K562 (cell line): ENCODE results near the gene TBCCD1. TPM values are rescaled to one million over a fixed set of nuclear protein-coding genes. Genes with fewer than 3 reads are reported as not detected.

Experiments
- BCL6 ChIP-seq: fragments of 250-450 bp; sonication (Bioruptor Pico); IDR thresholded peaks from 2 replicates; pipeline ENCODE4 v1.4.0; 2020
- CHD2 ChIP-seq: IDR thresholded peaks from 2 replicates; pipeline ENCODE4 v1.6.1; 2011; ENCODE audit warnings: low read depth, low read length
- CXXC5 ChIP-seq: fragments of 250-450 bp; sonication (Bioruptor Pico); IDR thresholded peaks from 2 replicates; pipeline ENCODE4 v1.8.0; 2022; ENCODE audit warnings: inconsistent platforms, mild to moderate bottlenecking, moderate library complexity
- DIDO1 ChIP-seq: fragments of 450-650 bp; IDR thresholded peaks from 2 replicates; pipeline ENCODE4 v1.6.1; 2016; ENCODE audit warnings: low read depth, missing biosample characterization, missing genetic modification characterization
- E2F3 ChIP-seq: fragments of 250-450 bp; sonication (Bioruptor Pico); IDR thresholded peaks from 2 replicates; pipeline ENCODE4 v1.4.0; 2020; ENCODE audit warnings: mild to moderate bottlenecking
- ETV5 ChIP-seq: sonication (generic); formaldehyde crosslinking; IDR thresholded peaks from 2 replicates; pipeline ENCODE4 v1.4.0; 2020; ENCODE audit warnings: low read depth, mild to moderate bottlenecking, missing genetic modification reagents
- HDGF ChIP-seq: fragments of 450-650 bp; IDR thresholded peaks from 2 replicates; pipeline ENCODE4 v1.6.1; 2016
- IRF2 ChIP-seq: sonication (generic); formaldehyde crosslinking; IDR thresholded peaks from 2 replicates; pipeline ENCODE4 v1.8.1; 2022; ENCODE audit warnings: mild to moderate bottlenecking, missing genetic modification reagents
- MAFG ChIP-seq: fragments of 450-650 bp; conservative IDR thresholded peaks from 2 replicates; pipeline ENCODE4 v1.6.1; 2016; ENCODE audit warnings: missing genetic modification characterization, missing compliant biosample characterization
- NR2C2 ChIP-seq, 2 experiments: fragments of 200-800 bp in 1 of 2; sonication (Bioruptor generic) in 1 of 2; sonication (generic) in 1 of 2; formaldehyde crosslinking in 1 of 2; IDR thresholded peaks; 2 replicates each; pipeline versions ENCODE4 v1.6.1 to v1.8.0; 2016 to 2022; ENCODE audit warnings: mild to moderate bottlenecking in 1 of 2, missing compliant biosample characterization in 1 of 2, missing genetic modification characterization in 1 of 2, missing genetic modification reagents in 1 of 2
- PCBP2 ChIP-seq: fragments of 200-400 bp; formaldehyde crosslinking; IDR thresholded peaks from 2 replicates; pipeline ENCODE4 v1.6.1; 2018; ENCODE audit warnings: low read length, low read depth, mild to moderate bottlenecking, moderate library complexity; ENCODE audit not compliant: poor library complexity, severe bottlenecking
- PHTF2 ChIP-seq: fragments of 250-450 bp; sonication (Bioruptor Pico); IDR thresholded peaks from 2 replicates; pipeline ENCODE4 v1.5.0; 2021; ENCODE audit warnings: mild to moderate bottlenecking
- POLR3G ChIP-seq: IDR thresholded peaks from 2 replicates; pipeline ENCODE4 v1.6.1; 2011; ENCODE audit not compliant: insufficient read length, insufficient replicate concordance; ENCODE audit errors: extremely low read depth
- RB1 ChIP-seq: fragments of 450-650 bp; IDR thresholded peaks from 2 replicates; pipeline ENCODE4 v1.6.1; 2017; ENCODE audit warnings: low read depth, mild to moderate bottlenecking
- RBM25 ChIP-seq: fragments of 200-400 bp; formaldehyde crosslinking; IDR thresholded peaks from 2 replicates; pipeline ENCODE4 v1.6.1; 2018; ENCODE audit warnings: low read length, low read depth, moderate library complexity; ENCODE audit not compliant: severe bottlenecking
- SAP30 ChIP-seq: fragments of 200-600 bp; sonication (generic); IDR thresholded peaks from 2 replicates; pipeline ENCODE4 v1.6.1; 2012; ENCODE audit warnings: borderline replicate concordance, low read depth, mild to moderate bottlenecking, moderate library complexity, low read length, control low read depth, inconsistent platforms; ENCODE audit not compliant: insufficient read depth, poor library complexity, severe bottlenecking
- TAF1 ChIP-seq: IDR thresholded peaks from 2 replicates; pipeline ENCODE4 v1.6.1; 2011; ENCODE audit warnings: mild to moderate bottlenecking, low read length, moderate library complexity; ENCODE audit not compliant: insufficient read depth, control insufficient read depth, severe bottlenecking; ENCODE audit errors: extremely low read depth
- TBP ChIP-seq: optimal IDR thresholded peaks from 2 replicates; pipeline ENCODE3; 2011; ENCODE audit warnings: low read depth, low read length, improper control_type of control experiment
- TEAD2 ChIP-seq: fragments of 450-650 bp; IDR thresholded peaks from 2 replicates; pipeline ENCODE4 v1.6.1; 2016; ENCODE audit warnings: missing genetic modification characterization, control low read depth, missing compliant biosample characterization
- polyA plus RNA-seq, 8 experiments: library from polyadenylated mRNA; depleted of rRNA in 4 of 8; stranded (reverse) in 5 of 8; unstranded in 3 of 8; fragments of >200 nt; fragmentation: Nextera tagmentation in 2 of 8; fragmentation: Illumina TruSeq in 1 of 8; extraction: Ambion mirVana in 2 of 8; extraction: Trizol in 1 of 8; gene quantifications; 2 replicates each; pipeline versions ENCODE4 v1.2.1 to v1.2.3, GENCODE V29; 2011 to 2014; ENCODE audit warnings: inconsistent platforms in 1 of 8, missing spikeins in 1 of 8
- total RNA-seq, 7 experiments: library from RNA; depleted of rRNA in 6 of 7; stranded (reverse); fragments of >200 nt in 6 of 7; fragmentation: Illumina TruSeq in 2 of 7; extraction: Trizol in 2 of 7; gene quantifications; 2 replicates each; pipeline versions ENCODE4 v1.2.1 to v1.2.3, GENCODE V29; 2011 to 2021; ENCODE audit warnings: low replicate concordance in 1 of 7
- TF ChIP-seq, protein P1 (sequence below): IDR thresholded peaks from 2 replicates; pipeline ENCODE4 v1.6.1; 2011; ENCODE audit warnings: borderline replicate concordance, low read depth, mild to moderate bottlenecking, moderate library complexity, low read length; ENCODE audit not compliant: insufficient read depth, poor library complexity, severe bottlenecking
- TF ChIP-seq, protein P2 (sequence below): IDR thresholded peaks from 2 replicates; pipeline ENCODE4 v1.6.1; 2014; ENCODE audit warnings: antibody characterized with exemption
- TF ChIP-seq, protein P3 (sequence below): fragments of 450-650 bp; IDR thresholded peaks from 2 replicates; pipeline ENCODE4 v1.6.1; 2016; ENCODE audit warnings: borderline replicate concordance

TBCCD1 gene
- total and polyA plus RNA-seq, 9 of the 15 experiments (the other 6 are each of a cell fraction or from before 2014, with no cell fraction given): 17.7 to 31.1 (median 21.2) TPM

DNA sequence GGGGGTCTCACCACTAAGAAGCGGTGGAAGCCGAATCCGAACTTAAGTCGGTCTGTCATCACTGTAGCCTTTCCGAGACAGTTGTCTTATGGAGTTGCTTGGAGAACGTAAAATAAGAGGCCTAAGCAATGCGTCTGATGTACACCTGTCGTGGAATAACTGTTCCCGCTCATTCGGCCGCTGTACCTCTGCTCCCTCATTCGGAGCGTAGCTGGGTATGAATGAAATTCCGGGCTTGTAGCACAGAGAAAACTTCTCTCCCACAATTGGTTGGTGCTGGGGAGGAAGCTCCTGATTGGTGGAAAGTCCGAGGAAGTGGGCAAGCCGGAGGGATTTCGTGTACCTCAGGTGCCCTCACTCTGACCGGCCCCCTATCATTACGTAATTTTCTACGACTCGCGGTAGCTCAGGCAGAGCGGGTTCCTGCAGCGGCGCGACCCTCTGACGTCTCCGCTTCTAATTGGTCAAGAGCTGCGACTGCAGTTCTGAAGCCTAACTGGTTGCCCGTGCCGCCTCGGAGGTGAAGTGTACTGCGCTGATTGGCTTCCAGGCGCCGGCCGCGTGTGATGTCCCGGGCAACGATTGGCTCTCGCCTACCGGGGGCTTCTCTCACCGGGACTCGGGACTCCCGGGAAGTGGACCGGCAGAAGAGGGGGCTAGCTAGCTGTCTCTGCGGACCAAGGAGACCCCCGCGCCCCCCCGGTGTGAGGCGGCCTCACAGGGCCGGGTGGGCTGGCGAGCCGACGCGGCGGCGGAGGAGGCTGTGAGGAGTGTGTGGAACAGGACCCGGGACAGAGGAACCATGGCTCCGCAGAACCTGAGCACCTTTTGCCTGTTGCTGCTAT is 3.2 kb upstream of the TBCCD1 start, which contains the start of gene DNAJB11 (continued):
- TF ChIP-seq MAFG (tag): no peak
- TF ChIP-seq, protein P1, sequence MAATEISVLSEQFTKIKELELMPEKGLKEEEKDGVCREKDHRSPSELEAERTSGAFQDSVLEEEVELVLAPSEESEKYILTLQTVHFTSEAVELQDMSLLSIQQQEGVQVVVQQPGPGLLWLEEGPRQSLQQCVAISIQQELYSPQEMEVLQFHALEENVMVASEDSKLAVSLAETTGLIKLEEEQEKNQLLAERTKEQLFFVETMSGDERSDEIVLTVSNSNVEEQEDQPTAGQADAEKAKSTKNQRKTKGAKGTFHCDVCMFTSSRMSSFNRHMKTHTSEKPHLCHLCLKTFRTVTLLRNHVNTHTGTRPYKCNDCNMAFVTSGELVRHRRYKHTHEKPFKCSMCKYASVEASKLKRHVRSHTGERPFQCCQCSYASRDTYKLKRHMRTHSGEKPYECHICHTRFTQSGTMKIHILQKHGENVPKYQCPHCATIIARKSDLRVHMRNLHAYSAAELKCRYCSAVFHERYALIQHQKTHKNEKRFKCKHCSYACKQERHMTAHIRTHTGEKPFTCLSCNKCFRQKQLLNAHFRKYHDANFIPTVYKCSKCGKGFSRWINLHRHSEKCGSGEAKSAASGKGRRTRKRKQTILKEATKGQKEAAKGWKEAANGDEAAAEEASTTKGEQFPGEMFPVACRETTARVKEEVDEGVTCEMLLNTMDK: no peak
- TF ChIP-seq RBM25: peak; percentile 77
- no peak for TF ChIP-seq IRF2 (CRISPR knock-in tag)
- no peak for TF ChIP-seq NR2C2 (CRISPR knock-in tag; IDR thresholded peaks at IDR 0.05)
- TF ChIP-seq NR2C2 (tag; IDR thresholded peaks at IDR 0.05): peak; percentile 77
- peak; percentile 96 for TF ChIP-seq TBP
- TF ChIP-seq DIDO1: peak; percentile 74
- TF ChIP-seq, protein P2, sequence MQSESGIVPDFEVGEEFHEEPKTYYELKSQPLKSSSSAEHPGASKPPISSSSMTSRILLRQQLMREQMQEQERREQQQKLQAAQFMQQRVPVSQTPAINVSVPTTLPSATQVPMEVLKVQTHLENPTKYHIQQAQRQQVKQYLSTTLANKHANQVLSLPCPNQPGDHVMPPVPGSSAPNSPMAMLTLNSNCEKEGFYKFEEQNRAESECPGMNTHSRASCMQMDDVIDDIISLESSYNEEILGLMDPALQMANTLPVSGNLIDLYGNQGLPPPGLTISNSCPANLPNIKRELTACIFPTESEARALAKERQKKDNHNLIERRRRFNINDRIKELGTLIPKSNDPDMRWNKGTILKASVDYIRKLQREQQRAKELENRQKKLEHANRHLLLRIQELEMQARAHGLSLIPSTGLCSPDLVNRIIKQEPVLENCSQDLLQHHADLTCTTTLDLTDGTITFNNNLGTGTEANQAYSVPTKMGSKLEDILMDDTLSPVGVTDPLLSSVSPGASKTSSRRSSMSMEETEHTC: 0 out of 2 replicates have a peak, but pooled peaks have one; percentile 12
- peak; percentile 74 for TF ChIP-seq RB1
- TF ChIP-seq CHD2: peak; percentile 87
- TF ChIP-seq SAP30: peak; percentile 90
- no peak for TF ChIP-seq ETV5
- TF ChIP-seq CXXC5 (CRISPR knock-in tag): peak; percentile 88
- TF ChIP-seq E2F3 (CRISPR knock-in tag): 0 out of 2 replicates have a peak, but pooled peaks have one; percentile 22
- TF ChIP-seq BCL6 (CRISPR knock-in tag): no peak
- TF ChIP-seq PCBP2: no peak
- TF ChIP-seq, protein P3, sequence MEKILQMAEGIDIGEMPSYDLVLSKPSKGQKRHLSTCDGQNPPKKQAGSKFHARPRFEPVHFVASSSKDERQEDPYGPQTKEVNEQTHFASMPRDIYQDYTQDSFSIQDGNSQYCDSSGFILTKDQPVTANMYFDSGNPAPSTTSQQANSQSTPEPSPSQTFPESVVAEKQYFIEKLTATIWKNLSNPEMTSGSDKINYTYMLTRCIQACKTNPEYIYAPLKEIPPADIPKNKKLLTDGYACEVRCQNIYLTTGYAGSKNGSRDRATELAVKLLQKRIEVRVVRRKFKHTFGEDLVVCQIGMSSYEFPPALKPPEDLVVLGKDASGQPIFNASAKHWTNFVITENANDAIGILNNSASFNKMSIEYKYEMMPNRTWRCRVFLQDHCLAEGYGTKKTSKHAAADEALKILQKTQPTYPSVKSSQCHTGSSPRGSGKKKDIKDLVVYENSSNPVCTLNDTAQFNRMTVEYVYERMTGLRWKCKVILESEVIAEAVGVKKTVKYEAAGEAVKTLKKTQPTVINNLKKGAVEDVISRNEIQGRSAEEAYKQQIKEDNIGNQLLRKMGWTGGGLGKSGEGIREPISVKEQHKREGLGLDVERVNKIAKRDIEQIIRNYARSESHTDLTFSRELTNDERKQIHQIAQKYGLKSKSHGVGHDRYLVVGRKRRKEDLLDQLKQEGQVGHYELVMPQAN: peak; percentile 71; the same call in 1 of the 2 replicates
- TF ChIP-seq HDGF: no peak
- TF ChIP-seq PHTF2: no peak
- TF ChIP-seq TAF1: peak; percentile 99
- TF ChIP-seq TEAD2: peak; percentile 66; the same call in 1 of the 2 replicates
- TF ChIP-seq POLR3G: no peak
